Natural killer cell treated with Interleukin-12 subunit alpha and Interleukin-12 subunit beta and Interleukin-15 and Interleukin-18, amount 100 ng/mL, for 72 hours (primary cell): Measurements from ENCODE around the gene KCNE2. TPM values are rescaled to one million over a fixed set of nuclear protein-coding genes. Genes with fewer than 3 reads are reported as not detected.
"Not testable (repeated sequence)": the region's sequence is repeated elsewhere in the genome, so short reads cannot be mapped to it uniquely, and the experiment has no call there.

Experiments
- ATAC-seq, 2 donors: fragments of 150-1000 bp; cut with Tn5 transposase in 1 of 2; sonication (Bioruptor Pico), chemical (Tn5 transposase) in 1 of 2; 2 replicates each; pipeline ENCODE4 v1.10.0; 2021
- DNase-seq: peaks from one replicate; pipeline ENCODE4 v3.0.0; 2022; ENCODE audit warnings: low spot score
- H3K27ac Mint-ChIP-seq, 2 donors: 1 replicate in 1 of 2; 2 replicates in 1 of 2; pipeline ENCODE4 v1.8.0; 2022; ENCODE audit warnings: mixed read lengths in 2 of 2, mild to moderate bottlenecking in 1 of 2, moderate library complexity in 1 of 2
- H3K27me3 Mint-ChIP-seq, 2 donors: 1 replicate in 1 of 2; 2 replicates in 1 of 2; pipeline ENCODE4 v1.8.0; 2022; ENCODE audit warnings: mixed read lengths in 2 of 2
- H3K36me3 Mint-ChIP-seq: one replicate; pipeline ENCODE4 v1.8.0; 2022; ENCODE audit warnings: mixed read lengths
- H3K4me1 Mint-ChIP-seq, 2 donors: 1 replicate in 1 of 2; 2 replicates in 1 of 2; pipeline ENCODE4 v1.8.0; 2022; ENCODE audit warnings: low read depth in 2 of 2, mixed read lengths in 2 of 2, mild to moderate bottlenecking in 1 of 2
- H3K4me3 Mint-ChIP-seq: one replicate; pipeline ENCODE4 v1.8.0; 2022; ENCODE audit warnings: mixed read lengths
- H3K9me3 Mint-ChIP-seq: 2 replicates; pipeline ENCODE4 v1.8.0; 2022; ENCODE audit warnings: mixed read lengths
- total RNA-seq, 2 donors: library from RNA; stranded (reverse); gene quantifications; one replicate each; pipeline ENCODE4 v1.2.3, GENCODE V29; 2022

Gene KCNE2
- total RNA-seq, 2 donors from 2014 or later = not detected

DNA sequence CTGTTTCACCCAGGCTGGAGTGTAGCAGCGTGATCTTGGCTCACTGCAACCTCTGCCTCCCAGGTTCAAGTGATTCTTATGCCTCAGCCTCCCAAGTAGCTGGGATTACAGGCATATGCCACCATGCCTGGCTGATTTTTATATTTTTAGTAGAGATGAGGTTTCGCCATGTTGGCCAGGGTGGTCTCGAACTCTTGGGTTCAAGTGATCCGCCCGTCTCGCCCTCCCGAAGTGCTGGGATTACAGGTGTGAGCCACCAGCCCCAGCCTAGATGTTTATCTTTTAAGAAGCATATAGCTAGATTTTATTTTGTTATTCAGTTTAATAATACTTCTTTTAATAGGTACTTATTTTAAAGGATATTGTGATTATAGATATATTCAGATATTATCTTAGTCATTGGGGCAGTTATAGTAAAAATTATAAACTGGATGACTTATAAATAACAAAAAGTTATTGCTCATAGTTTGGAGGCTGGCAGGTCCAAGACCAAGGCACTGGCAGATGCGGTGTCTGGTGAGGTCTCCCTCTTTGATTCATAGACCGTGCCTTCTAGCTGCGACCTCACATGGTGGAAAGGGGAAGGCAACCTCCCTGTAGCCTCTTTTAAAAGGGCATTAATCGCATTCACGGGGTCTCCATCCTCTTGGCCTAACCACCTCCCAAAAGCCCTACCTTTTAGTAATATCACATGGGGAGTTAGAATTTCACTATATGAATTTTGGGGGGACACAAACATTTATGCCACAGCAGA is 3.1 kb upstream of the KCNE2 start:
- no peaks in the 10 kb centered on the region for H3K9me3 Mint-ChIP-seq
- no peak overlapping the region for H3K27ac Mint-ChIP-seq
- peaks cover 7 to 8% of the 10 kb centered on the region in 2 donors for H3K4me1 Mint-ChIP-seq
- ATAC-seq (no peak), DNase-seq (no peak)
- H3K36me3 Mint-ChIP-seq = no peaks in the 10 kb centered on the region
- H3K27me3 Mint-ChIP-seq = peaks cover 26 to 38% of the 10 kb centered on the region in 2 donors
- no peak overlapping the region for H3K4me3 Mint-ChIP-seq

DNA sequence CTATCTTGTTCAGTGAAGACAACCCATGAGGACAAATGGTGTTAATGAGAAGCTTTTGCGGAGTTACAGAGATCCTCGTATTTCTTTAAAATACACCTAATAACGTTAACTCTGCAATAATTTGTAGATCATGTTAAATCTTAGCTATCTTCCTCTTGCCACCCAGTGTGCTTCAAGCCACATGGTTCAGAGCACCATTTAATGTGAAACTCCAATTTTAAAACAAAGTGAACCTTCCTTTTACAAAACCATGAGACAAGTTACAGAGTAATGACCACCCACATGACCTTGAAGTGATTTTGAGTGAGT is 1.7 kb upstream of the KCNE2 start:
- no peak overlapping the region for H3K4me3 Mint-ChIP-seq
- DNase-seq (no peak), ATAC-seq (no peak)
- H3K27ac Mint-ChIP-seq = peak overlapping the region in 1 of 2 donors; percentile 77
- no peaks in the 10 kb centered on the region for H3K9me3 Mint-ChIP-seq
- H3K36me3 Mint-ChIP-seq = no peaks in the 10 kb centered on the region
- peaks cover 7 to 8% of the 10 kb centered on the region in 2 donors for H3K4me1 Mint-ChIP-seq
- H3K27me3 Mint-ChIP-seq = peaks cover 16 to 23% of the 10 kb centered on the region in 2 donors

DNA sequence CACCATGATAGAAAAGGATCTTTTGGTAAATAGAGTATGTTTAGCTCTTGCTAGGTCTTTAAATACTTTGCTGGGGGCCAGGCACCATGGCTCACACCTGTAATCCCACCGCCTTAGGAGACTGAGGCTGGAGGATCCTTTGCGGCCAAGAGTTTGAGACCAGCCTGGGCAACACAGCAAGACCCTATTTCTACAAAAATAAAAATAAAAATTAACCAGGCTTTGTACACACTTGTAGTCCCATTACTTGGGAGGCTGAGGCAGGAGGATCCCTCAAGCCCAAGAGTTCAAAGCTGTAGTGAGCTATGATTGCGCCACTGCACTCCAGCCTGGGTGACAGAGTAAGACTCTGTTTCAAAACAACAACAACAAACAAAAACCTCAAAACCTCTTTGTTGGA is 1.1 kb upstream of the KCNE2 start:
- Mint-ChIP-seq H3K36me3 (no peaks in the 10 kb centered on the region), H3K9me3 (no peaks in the 10 kb centered on the region), H3K4me1 (peaks cover 7 to 8% of the 10 kb centered on the region in 2 donors), H3K27me3 (peaks cover 13 to 18% of the 10 kb centered on the region in 2 donors), H3K27ac (no peak overlapping the region), H3K4me3 (no peak overlapping the region)
- DNase-seq (no peak), ATAC-seq (no peak)

DNA sequence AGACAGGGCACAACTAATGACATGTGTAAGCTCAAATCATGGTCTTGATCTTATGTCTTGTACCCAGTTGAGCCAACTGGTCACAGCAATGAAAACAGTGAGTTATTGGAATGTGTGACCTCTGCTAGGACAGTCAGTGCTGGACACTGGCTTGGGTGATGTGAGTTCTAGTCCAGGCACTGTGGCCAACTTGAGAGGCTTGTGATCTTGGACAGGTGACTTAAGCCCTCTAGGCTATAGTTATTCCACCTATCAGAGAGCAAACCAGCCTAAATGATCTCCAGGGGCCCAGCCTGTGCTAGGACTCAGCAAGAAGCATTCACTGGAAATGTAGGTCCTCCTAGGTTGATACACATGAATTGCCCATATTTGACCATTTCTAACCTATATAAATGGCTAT is 1.1 kb downstream of the KCNE2 start:
- ATAC-seq (no peak), DNase-seq (no peak)
- Mint-ChIP-seq H3K4me3 (no peak overlapping the region), H3K9me3 (no peaks in the 10 kb centered on the region), H3K27me3 (peaks cover 12 to 15% of the 10 kb centered on the region in 2 donors), H3K36me3 (no peaks in the 10 kb centered on the region), H3K4me1 (peaks cover 7 to 8% of the 10 kb centered on the region in 2 donors), H3K27ac (no peak overlapping the region)

DNA sequence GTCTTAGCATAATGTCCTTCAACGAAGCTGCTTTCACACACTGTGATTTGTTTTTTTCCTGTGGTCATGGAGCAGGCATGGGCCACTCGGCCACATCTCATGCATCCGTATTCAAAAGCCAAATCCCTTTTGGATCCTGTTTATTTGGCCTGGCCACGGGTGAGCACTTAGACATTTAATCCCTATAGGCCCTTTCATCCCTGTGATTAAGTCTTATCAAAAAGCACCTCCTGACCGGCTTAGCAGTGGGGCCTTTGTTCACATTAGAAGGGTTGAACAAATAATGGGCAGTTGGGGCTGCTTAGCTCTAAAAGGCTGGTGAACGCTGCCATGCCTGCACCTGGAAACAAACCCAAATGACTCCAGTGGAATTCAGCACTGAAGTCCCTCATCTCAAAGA is 2.0 kb downstream of the KCNE2 start:
- Mint-ChIP-seq H3K27me3 (peaks cover 9 to 16% of the 10 kb centered on the region in 2 donors), H3K4me1 (peaks cover 7 to 8% of the 10 kb centered on the region in 2 donors), H3K4me3 (no peak overlapping the region), H3K9me3 (no peaks in the 10 kb centered on the region), H3K36me3 (no peaks in the 10 kb centered on the region), H3K27ac (no peak overlapping the region)
- no peak for ATAC-seq
- DNase-seq = no peak

DNA sequence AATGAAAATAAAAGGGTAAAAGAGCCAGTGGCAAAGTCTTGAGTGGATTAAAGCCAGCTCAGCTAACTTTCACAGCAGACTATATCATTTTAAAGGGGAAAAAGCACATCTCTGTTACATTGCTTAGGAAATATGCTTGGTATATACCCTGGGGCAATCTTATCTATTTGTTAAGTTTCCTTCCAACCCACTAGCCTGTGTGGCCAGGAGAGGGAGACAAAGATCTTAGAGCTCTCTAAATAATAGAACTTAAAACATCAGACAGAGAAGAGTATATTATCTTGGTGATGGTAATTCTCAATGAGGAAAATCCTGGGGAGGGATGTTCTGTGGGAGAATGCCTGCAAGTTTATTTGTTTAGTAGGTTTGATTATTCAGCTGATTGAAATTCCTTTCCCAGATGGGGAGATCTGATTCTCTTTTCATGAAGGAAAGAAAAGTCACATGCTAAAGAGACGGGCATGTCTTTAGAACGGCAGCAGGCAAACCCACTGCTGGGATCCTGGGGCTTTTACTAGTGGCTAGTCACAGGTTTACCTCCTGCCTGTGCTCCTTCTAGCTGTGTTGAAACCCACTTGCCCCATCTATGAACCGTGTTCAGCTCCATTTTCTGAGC is 3.6 kb downstream of the KCNE2 start:
- no peak for DNase-seq

DNA sequence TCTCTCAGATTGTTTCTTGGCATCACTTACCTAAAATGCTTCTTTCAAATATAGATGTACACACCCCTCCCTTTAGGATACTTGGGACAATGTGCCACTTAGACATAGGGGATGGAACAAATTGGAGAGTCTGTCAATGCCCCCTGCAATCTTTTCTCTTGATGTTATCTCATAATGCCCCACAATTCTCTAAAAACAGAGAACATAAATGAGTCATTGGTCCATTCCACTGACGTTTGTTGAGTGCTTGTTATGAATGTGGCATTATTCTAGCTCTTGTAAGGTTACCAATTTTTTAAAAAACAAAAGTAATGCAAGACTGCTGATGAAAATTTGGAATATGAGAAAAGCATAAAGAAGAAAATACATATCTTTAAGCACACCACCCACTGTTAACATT is 5.9 kb downstream of the KCNE2 start:
- H3K27me3 Mint-ChIP-seq = peaks cover 9 to 18% of the 10 kb centered on the region in 2 donors
- no peak for DNase-seq
- H3K27ac Mint-ChIP-seq = no peak overlapping the region
- no peaks in the 10 kb centered on the region for H3K4me1 Mint-ChIP-seq
- H3K36me3 Mint-ChIP-seq = no peaks in the 10 kb centered on the region
- ATAC-seq = no peak
- no peaks in the 10 kb centered on the region for H3K9me3 Mint-ChIP-seq
- H3K4me3 Mint-ChIP-seq = no peak overlapping the region

More for the DNA sequence above, 3.6 kb downstream of the KCNE2 start:
- Mint-ChIP-seq H3K27ac (no peak overlapping the region), H3K36me3 (no peaks in the 10 kb centered on the region), H3K27me3 (peaks cover 9 to 18% of the 10 kb centered on the region in 2 donors), H3K9me3 (no peaks in the 10 kb centered on the region), H3K4me1 (no peaks in the 10 kb centered on the region), H3K4me3 (no peak overlapping the region)
- peak in 1 of 2 donors; percentile 62 for ATAC-seq

DNA sequence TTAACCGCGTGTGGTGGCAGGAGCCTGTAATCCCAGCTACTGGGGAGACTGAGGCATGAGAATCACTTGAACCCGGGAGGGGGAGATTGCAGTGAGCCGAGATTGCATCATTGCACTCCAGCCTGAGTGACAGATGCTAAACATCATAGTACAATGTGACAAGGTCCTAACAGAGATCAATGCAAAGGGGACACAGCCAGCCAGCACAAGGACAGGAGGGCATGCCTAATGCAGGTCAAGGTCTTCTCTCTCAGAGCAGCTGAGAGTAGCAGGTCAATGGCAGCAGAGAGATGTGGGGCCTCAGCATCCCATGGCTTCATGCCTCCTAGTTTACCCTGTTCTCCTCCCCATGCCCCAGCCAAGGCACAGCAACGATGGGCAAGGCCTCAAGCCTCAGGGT is 8.5 kb downstream of the KCNE2 start:
- no peak overlapping the region for H3K27ac Mint-ChIP-seq
- ATAC-seq = no peak

DNA sequence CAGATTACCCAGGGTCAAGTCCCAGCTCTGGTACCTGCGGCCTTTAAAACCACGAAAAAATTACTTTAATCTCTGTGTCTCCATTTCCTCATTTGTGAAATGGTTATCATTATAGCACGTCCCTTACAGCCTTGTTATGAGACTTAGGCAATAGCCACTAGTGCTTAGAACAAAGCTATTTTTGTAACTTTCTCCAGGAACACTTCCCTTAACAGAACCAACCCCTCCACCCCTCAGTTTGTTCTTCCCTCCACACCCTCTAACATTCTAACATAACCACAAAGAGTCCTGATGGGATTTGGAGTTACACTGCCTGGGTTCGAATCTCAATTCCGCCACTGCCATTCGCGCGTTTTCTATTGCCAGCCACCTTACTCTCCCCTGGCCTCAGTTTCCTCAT is 10.7 kb downstream of the KCNE2 start:
- not testable (repeated sequence) for H3K4me3 Mint-ChIP-seq, ATAC-seq, DNase-seq, H3K27ac Mint-ChIP-seq, H3K9me3 Mint-ChIP-seq, H3K4me1 Mint-ChIP-seq, H3K36me3 Mint-ChIP-seq
- H3K27me3 Mint-ChIP-seq = peaks cover 0 to 13% of the 10 kb centered on the region in 2 donors

More for the DNA sequence above, 8.5 kb downstream of the KCNE2 start:
- no peak overlapping the region for H3K4me3 Mint-ChIP-seq
- H3K27me3 Mint-ChIP-seq = peaks cover 9 to 18% of the 10 kb centered on the region in 2 donors
- DNase-seq = no peak
- H3K4me1 Mint-ChIP-seq = no peaks in the 10 kb centered on the region
- H3K9me3 Mint-ChIP-seq = no peaks in the 10 kb centered on the region
- H3K36me3 Mint-ChIP-seq = no peaks in the 10 kb centered on the region

DNA sequence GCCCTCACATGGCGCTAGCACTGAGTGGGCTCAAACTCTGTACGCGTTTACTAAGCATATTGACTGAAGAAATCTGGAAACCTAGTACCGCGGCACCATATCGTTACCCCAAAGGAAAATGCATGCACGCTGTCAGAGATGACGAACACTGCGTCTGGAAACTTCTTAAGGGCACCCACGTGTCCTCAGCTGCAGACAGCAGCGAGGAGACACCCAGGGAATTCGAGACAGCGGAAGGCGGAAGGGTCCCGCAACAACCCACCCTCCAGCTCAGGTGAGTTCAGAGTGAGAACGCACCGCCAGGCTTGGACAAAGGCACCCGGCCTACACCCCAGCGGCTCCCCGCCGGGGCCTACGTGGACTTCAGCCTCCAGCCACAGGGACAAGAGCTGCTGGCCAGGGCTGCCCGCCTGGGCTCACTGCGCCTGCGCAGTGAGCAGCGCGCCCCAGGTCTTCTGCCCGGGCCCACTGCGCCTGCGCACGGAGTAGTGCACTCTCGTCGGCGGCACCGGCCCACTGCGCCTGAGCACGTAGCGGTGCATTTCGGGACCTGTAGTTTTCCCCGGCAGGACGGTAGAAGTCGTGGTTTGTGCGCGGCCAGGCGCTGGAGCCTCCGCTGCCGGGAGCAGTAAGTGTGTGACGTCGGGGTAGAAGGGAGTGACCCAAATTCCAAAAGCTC is 11.3 kb downstream of the KCNE2 start, which contains the start of gene SMIM11:
Gene SMIM11 (plus strand): TSS at position 568 of the 679 bp plus-strand sequence. CDS start 3,998 bp downstream, outside the sequence.
- not testable (repeated sequence) for H3K27ac Mint-ChIP-seq, H3K27me3 Mint-ChIP-seq, H3K4me1 Mint-ChIP-seq, H3K9me3 Mint-ChIP-seq, H3K4me3 Mint-ChIP-seq, DNase-seq, H3K36me3 Mint-ChIP-seq
- ATAC-seq = peak; percentile 98

DNA sequence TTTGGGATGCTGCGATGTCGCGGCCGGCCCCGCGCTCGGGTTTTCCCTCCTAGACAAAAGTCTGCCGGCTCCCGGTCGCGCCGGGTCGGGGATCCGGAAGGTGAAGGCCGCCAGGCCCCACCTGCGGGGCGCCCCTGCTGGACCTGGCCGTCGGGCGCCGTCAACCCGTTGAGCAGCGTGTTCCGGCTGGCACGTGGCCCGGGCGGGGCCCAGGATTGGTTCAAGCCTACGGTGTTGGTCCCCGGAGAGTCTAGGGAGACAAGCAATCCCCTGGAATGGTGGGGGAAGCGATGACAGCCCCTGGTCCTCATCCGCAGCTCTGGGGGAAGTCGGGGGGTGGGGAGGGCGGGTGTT is 11.8 kb downstream of the KCNE2 start:
- DNase-seq, H3K27me3 Mint-ChIP-seq, H3K4me3 Mint-ChIP-seq, H3K27ac Mint-ChIP-seq, H3K36me3 Mint-ChIP-seq, H3K4me1 Mint-ChIP-seq, H3K9me3 Mint-ChIP-seq: not testable (repeated sequence)
- ATAC-seq = peak; percentile 83 to 86

DNA sequence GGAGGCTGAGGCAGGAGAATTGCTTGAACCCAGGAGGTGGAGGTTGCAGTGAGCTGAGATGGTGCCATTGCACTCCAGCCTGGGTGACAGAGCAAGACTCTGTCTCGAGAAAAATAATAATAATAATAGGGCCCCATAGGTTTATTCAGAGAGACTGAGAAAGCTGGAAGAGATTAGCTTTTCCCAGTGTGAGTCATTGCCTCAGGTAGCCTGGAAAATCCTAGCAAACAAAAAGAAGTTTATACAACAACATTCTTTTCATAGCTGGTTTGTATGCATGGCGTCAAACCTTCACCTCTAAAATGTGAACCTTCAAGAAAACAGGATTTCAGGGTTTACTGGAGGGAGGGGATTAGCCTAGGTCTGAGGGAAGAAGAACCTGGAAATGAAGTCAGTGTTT is 19.3 kb downstream of the KCNE2 start:
- H3K4me3 Mint-ChIP-seq, H3K36me3 Mint-ChIP-seq, H3K9me3 Mint-ChIP-seq: not testable (repeated sequence)

DNA sequence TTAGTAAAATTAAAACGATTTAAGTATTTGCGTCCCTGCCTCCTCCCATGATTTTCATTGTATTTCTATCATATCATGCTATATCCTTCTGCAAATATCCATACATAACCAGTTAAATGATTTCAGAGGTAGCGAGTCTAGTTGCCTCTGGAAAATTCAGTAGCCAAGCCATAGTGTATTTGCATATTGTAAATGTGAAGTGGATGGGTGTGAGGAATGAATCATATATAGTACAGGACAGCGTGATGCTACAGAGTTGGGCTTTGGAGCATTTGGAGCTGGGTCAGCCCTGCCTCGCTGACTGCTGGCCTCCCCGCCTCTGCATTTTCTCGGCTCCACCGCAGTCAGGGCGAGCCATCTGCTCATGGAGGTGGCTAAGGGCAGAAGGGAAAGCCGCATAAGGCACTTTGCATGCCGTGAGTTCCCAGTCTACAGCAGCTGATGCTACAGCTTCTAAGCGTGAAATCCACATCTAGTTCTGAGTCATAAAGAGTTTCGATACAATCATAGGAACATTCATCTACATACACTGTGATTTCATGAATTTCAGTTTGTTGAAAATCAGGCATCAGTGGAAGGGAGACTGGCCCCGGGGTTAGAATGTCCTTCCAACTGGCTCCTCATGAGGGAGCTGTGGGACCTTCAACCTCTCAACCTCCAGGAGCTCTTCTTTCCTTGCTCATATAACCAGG is 20.1 kb downstream of the KCNE2 start:
- H3K36me3 Mint-ChIP-seq, DNase-seq, H3K27me3 Mint-ChIP-seq, H3K4me1 Mint-ChIP-seq, H3K27ac Mint-ChIP-seq, H3K9me3 Mint-ChIP-seq, H3K4me3 Mint-ChIP-seq: not testable (repeated sequence)
- ATAC-seq = peak in 1 of 2 donors; percentile 88

More for the DNA sequence above, 19.3 kb downstream of the KCNE2 start:
- not testable (repeated sequence) for H3K27ac Mint-ChIP-seq, H3K4me1 Mint-ChIP-seq, ATAC-seq, H3K27me3 Mint-ChIP-seq, DNase-seq

DNA sequence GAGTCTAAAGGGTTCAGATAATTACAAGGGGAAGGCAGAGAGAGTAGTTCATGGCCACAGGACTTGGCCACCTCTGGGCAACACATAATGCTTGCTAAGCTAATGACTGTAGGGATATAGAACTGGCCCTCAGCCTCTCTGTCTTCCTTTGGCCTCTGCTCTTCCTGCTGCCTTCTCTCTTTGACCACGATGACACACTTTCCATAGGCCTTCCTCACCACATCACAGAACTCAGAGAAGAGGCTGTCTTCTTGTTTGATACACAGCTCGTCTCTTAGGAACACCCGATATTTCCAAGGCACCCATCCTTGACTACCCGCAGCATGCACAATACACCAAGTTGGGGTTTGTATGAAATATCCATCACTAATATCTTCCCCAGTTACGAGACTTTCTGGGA is 36.7 kb downstream of the KCNE2 start:
- not testable (repeated sequence) for ATAC-seq, DNase-seq, H3K4me1 Mint-ChIP-seq, H3K9me3 Mint-ChIP-seq, H3K4me3 Mint-ChIP-seq, H3K27ac Mint-ChIP-seq, H3K36me3 Mint-ChIP-seq, H3K27me3 Mint-ChIP-seq
